Stimulated activated CD4-positive, alpha-beta T cell treated with anti-CD3 and anti-CD28 coated beads, TNF-alpha, amount 100 ng/mL, for 1 hour (primary cell): ENCODE results near the gene WHAMM.
"Not testable (repeated sequence)": the region's sequence is repeated elsewhere in the genome, so short reads cannot be mapped to it uniquely, and the experiment has no call there.

Experiments used
- DNase-seq, 3 donors: peaks; one replicate each; pipeline ENCODE4 v3.0.0-alpha.2; 2020; ENCODE audit warnings: low read depth in 3 of 3, low spot score in 1 of 3

Gene WHAMM

GRCh38 chr15:82809308-82810060 is at the start of gene WHAMM:
WHAMM (plus strand) TSS chr15:82809628; CDS start chr15:82809727, 99 bp downstream.
- peak; percentile 85 to 90 (median 87) for DNase-seq

GRCh38 chr15:82763361-82764116 is 45.9 kb upstream of the WHAMM start:
- DNase-seq: no peak

GRCh38 chr15:82764117-82764490 is 45.3 kb upstream of the WHAMM start:
- no peak for DNase-seq

- DNase-seq: no peak
Measured at GRCh38 chr15:82764740-82765139, 44.7 kb upstream of the WHAMM start.

GRCh38 chr15:82766201-82766600 is 43.2 kb upstream of the WHAMM start:
- DNase-seq: not testable (repeated sequence)

- DNase-seq: no peak
Measured at GRCh38 chr15:82767163-82767829, 42.1 kb upstream of the WHAMM start.

GRCh38 chr15:82768414-82769054 is 40.9 kb upstream of the WHAMM start:
- no peak for DNase-seq

GRCh38 chr15:82771789-82772607 is 37.4 kb upstream of the WHAMM start:
- DNase-seq: no peak

GRCh38 chr15:82774496-82774895 is 34.9 kb upstream of the WHAMM start:
- no peak for DNase-seq

- DNase-seq: no peak
Measured at GRCh38 chr15:82778755-82779154, 30.7 kb upstream of the WHAMM start.

- no peak for DNase-seq
Measured at GRCh38 chr15:82781349-82781748, 28.1 kb upstream of the WHAMM start.

- DNase-seq: no peak
Measured at GRCh38 chr15:82788496-82788895, 20.9 kb upstream of the WHAMM start.

GRCh38 chr15:82789491-82789890 is 19.9 kb upstream of the WHAMM start:
- DNase-seq: no peak

- DNase-seq: no peak
Measured at GRCh38 chr15:82790321-82790720, 19.1 kb upstream of the WHAMM start.

- DNase-seq: no peak
Measured at GRCh38 chr15:82792068-82792467, 17.4 kb upstream of the WHAMM start.

GRCh38 chr15:82793737-82794136 is 15.7 kb upstream of the WHAMM start:
- no peak for DNase-seq

- no peak for DNase-seq
Measured at GRCh38 chr15:82798104-82798503, 11.3 kb upstream of the WHAMM start.

GRCh38 chr15:82798531-82799166 is 10.8 kb upstream of the WHAMM start:
- DNase-seq: no peak

GRCh38 chr15:82799183-82799841 is 10.1 kb upstream of the WHAMM start:
- no peak for DNase-seq

GRCh38 chr15:82802497-82802896 is 6.9 kb upstream of the WHAMM start:
- DNase-seq: no peak
